Keratinocyte (primary cell): Measurements from ENCODE around the gene PTCHD1. TPM values are rescaled to one million over a fixed set of nuclear protein-coding genes. Genes with fewer than 3 reads are reported as not detected.

Source experiments
- DNase-seq: peaks from one replicate; pipeline ENCODE4 v3.0.0-alpha.2; 2011; ENCODE audit warnings: low read depth, missing footprints, low spot score
- FAIRE-seq: peaks from 2 replicates; lab custom pipeline; 2011; peaks lifted over from hg19 to GRCh38; lab: Jason Lieb, UNC
- H2AFZ ChIP-seq: 2 replicates; pipeline ENCODE4 v1.6.0; 2012; ENCODE audit warnings: low read length, control low read depth, inconsistent platforms; ENCODE audit not compliant: control insufficient read depth
- H3K27ac ChIP-seq: 2 replicates; pipeline ENCODE4 v1.5.1; 2011; ENCODE audit warnings: low read length; ENCODE audit not compliant: control insufficient read depth, insufficient read depth
- H3K27me3 ChIP-seq: 3 replicates; pipeline ENCODE4 v1.6.0; 2011; ENCODE audit warnings: low read length; ENCODE audit not compliant: control insufficient read depth, insufficient read depth; ENCODE audit errors: extremely low read depth
- H3K36me3 ChIP-seq, 2 experiments: 2 replicates in 1 of 2; 3 replicates in 1 of 2; pipeline ENCODE4 v1.5.1; 2011; ENCODE audit warnings: low read length in 2 of 2, mild to moderate bottlenecking in 1 of 2; ENCODE audit not compliant: control insufficient read depth in 2 of 2, insufficient read depth in 2 of 2; ENCODE audit errors: extremely low read depth in 1 of 2
- H3K4me1 ChIP-seq: 3 replicates; pipeline ENCODE4 v1.5.1; 2011; ENCODE audit warnings: low read length; ENCODE audit not compliant: control insufficient read depth, insufficient read depth; ENCODE audit errors: extremely low read depth
- H3K4me2 ChIP-seq: 3 replicates; pipeline ENCODE4 v1.6.0; 2011; ENCODE audit warnings: low read depth, low read length; ENCODE audit not compliant: control insufficient read depth, insufficient read depth; ENCODE audit errors: extremely low read depth
- H3K4me3 ChIP-seq, 3 experiments: fragments of 200-600 bp in 1 of 3; sonication (generic) in 1 of 3; 2 replicates in 2 of 3; 3 replicates in 1 of 3; pipeline ENCODE4 v1.5.1; 2011 to 2016; ENCODE audit warnings: low read length in 3 of 3, mild to moderate bottlenecking in 3 of 3, control low read depth in 2 of 3, inconsistent platforms in 1 of 3, low read depth in 1 of 3, mixed read lengths in 1 of 3, mixed run types in 1 of 3, moderate library complexity in 1 of 3; ENCODE audit not compliant: control insufficient read depth in 2 of 3, insufficient read depth in 2 of 3; ENCODE audit errors: extremely low read depth in 1 of 3
- H3K79me2 ChIP-seq: 2 replicates; pipeline ENCODE4 v1.6.0; 2012; ENCODE audit warnings: low read length; ENCODE audit not compliant: control insufficient read depth, insufficient read depth
- H3K9ac ChIP-seq: 3 replicates; pipeline ENCODE4 v1.6.0; 2011; ENCODE audit warnings: low read length; ENCODE audit not compliant: control insufficient read depth, insufficient read depth; ENCODE audit errors: extremely low read depth
- H3K9me1 ChIP-seq: 3 replicates; pipeline ENCODE4 v1.6.0; 2011; ENCODE audit warnings: low read length; ENCODE audit not compliant: control insufficient read depth, insufficient read depth; ENCODE audit errors: extremely low read depth
- H3K9me3 ChIP-seq: 2 replicates; pipeline ENCODE4 v1.5.1; 2012; ENCODE audit warnings: low read depth, low read length; ENCODE audit not compliant: control insufficient read depth
- H4K20me1 ChIP-seq: 3 replicates; pipeline ENCODE4 v1.6.0; 2011; ENCODE audit warnings: low read length; ENCODE audit not compliant: control insufficient read depth, insufficient read depth; ENCODE audit errors: extremely low read depth
- EZH2 ChIP-seq: IDR thresholded peaks from one replicate; pipeline ENCODE4 v1.6.1; 2012; ENCODE audit warnings: inconsistent platforms, mild to moderate bottlenecking, low read length, moderate library complexity
- dilution Hi-C: fragments of 300-500 bp; cut with MboI; formaldehyde crosslinking; loops from one replicate; pipeline ENCODE4 v1.7.0; 2020; ENCODE audit warnings: low sequenced_read_pairs; ENCODE audit not compliant: extremely low pct_ligation_motif_present
- polyA minus RNA-seq, 3 experiments: library from RNA; depleted of rRNA, polyadenylated mRNA; stranded (reverse); fragments of >200 nt; gene quantifications; 1 replicate in 1 of 3; 2 replicates in 1 of 3; 3 replicates in 1 of 3; pipeline ENCODE4 v1.2.3, GENCODE V29; 2011
- polyA plus RNA-seq, 5 experiments: library from polyadenylated mRNA; depleted of rRNA in 3 of 5; stranded (reverse) in 3 of 5; stranded (forward) in 1 of 5; unstranded in 1 of 5; fragments of >200 nt; gene quantifications; 1 replicate in 1 of 5; 2 replicates in 3 of 5; 3 replicates in 1 of 5; pipeline versions ENCODE4 v1.2.1 to v1.2.3, GENCODE V29; 2011 to 2012; ENCODE audit warnings: missing spikeins in 2 of 5, low read depth in 1 of 5, low replicate concordance in 1 of 5
- TF ChIP-seq, protein P1 (sequence below), 3 experiments: IDR thresholded peaks in 1 of 3; conservative IDR thresholded peaks in 1 of 3; optimal IDR thresholded peaks in 1 of 3; 2 replicates in 2 of 3; 3 replicates in 1 of 3; pipeline versions ENCODE3 to v1.5.1; 2011; ENCODE audit warnings: low read length in 3 of 3, mild to moderate bottlenecking in 3 of 3, moderate library complexity in 2 of 3, control low read depth in 1 of 3, inconsistent platforms in 1 of 3; ENCODE audit not compliant: insufficient read depth in 2 of 3; ENCODE audit errors: extremely low read depth in 1 of 3

The PTCHD1 gene
- under 0.01 TPM in 1 of 3 replicates, not detected in the others for polyA plus RNA-seq
- polyA plus RNA-seq (2011; ENCODE audit: low read depth): not detected
- not detected in 2 replicates for polyA plus RNA-seq (2011; cell fraction: cytosol; rRNA removed)
- polyA plus RNA-seq (2011; cell fraction: nucleus; rRNA removed): not detected in 2 replicates
- polyA plus RNA-seq (2012; ENCODE audit: low replicate concordance): not detected in 2 replicates
- polyA minus RNA-seq: not detected in 3 replicates
- not detected for polyA minus RNA-seq (2011; cell fraction: cytosol; rRNA and poly(A)+ RNA removed)
- not detected in 2 replicates for polyA minus RNA-seq (2011; cell fraction: nucleus; rRNA and poly(A)+ RNA removed)

- DNase-seq (no peak), FAIRE-seq (no peak)
- Histone ChIP-seq H3K79me2 (no peaks in the 10 kb centered on the region), H2AFZ (no peak within 1 kb of the TSS), H3K36me3 (no peaks in the 10 kb centered on the region), H3K4me2 (no peak within 1 kb of the TSS), H3K9me1 (no peaks in the 10 kb centered on the region), H3K9ac (no peak within 1 kb of the TSS), H3K27me3 (peaks cover 47% of the 10 kb centered on the region), H3K4me3 (no peak within 1 kb of the TSS), H4K20me1 (no peaks in the 10 kb centered on the region), H3K9me3 (no peaks in the 10 kb centered on the region), H3K27ac (no peak within 1 kb of the TSS), H3K4me1 (no peaks in the 10 kb centered on the region)
- TF ChIP-seq, protein P1, sequence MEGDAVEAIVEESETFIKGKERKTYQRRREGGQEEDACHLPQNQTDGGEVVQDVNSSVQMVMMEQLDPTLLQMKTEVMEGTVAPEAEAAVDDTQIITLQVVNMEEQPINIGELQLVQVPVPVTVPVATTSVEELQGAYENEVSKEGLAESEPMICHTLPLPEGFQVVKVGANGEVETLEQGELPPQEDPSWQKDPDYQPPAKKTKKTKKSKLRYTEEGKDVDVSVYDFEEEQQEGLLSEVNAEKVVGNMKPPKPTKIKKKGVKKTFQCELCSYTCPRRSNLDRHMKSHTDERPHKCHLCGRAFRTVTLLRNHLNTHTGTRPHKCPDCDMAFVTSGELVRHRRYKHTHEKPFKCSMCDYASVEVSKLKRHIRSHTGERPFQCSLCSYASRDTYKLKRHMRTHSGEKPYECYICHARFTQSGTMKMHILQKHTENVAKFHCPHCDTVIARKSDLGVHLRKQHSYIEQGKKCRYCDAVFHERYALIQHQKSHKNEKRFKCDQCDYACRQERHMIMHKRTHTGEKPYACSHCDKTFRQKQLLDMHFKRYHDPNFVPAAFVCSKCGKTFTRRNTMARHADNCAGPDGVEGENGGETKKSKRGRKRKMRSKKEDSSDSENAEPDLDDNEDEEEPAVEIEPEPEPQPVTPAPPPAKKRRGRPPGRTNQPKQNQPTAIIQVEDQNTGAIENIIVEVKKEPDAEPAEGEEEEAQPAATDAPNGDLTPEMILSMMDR (optimal IDR thresholded peaks at IDR 0.05 in 1 of 3, IDR thresholded peaks at IDR 0.05 in 1 of 3, conservative IDR thresholded peaks at IDR 0.05 in 1 of 3; ENCODE audit: extremely low read depth in 1 of 3, insufficient read depth in 2 of 3, low read length in 3 of 3): no peak
- TF ChIP-seq EZH2: peak; percentile 95
- dilution Hi-C loops: no loop called here
Observed at GRCh38 chrX:23334848-23335599, at the start of gene PTCHD1. Gene PTCHD1, plus strand, starts transcription at chrX:23334849. Its CDS starts 27 bp downstream, at chrX:23334876.

- Histone ChIP-seq H3K27me3 (no peaks in the 10 kb centered on the region), H4K20me1 (no peaks in the 10 kb centered on the region), H3K9me3 (no peaks in the 10 kb centered on the region), H2AFZ (no peak overlapping the region), H3K4me3 (no peak overlapping the region), H3K79me2 (no peaks in the 10 kb centered on the region), H3K9me1 (no peaks in the 10 kb centered on the region), H3K4me2 (no peak overlapping the region), H3K36me3 (no peaks in the 10 kb centered on the region), H3K4me1 (no peaks in the 10 kb centered on the region), H3K9ac (no peak overlapping the region), H3K27ac (no peak overlapping the region)
- dilution Hi-C loops: no loop called here
- FAIRE-seq (no peak), DNase-seq (no peak)
- no peak for TF ChIP-seq EZH2
Observed at GRCh38 chrX:23286731-23287130, 47.9 kb upstream of the PTCHD1 start.
